Esophagus squamous epithelium (tissue), 4 donors: ENCODE measurements around the gene GAL3ST2.

Experiments used
- POLR2A ChIP-seq, 4 donors: fragments of 450-650 bp; IDR thresholded peaks; one replicate each; pipeline ENCODE4 v1.6.1; 2017; ENCODE audit warnings: antibody characterized with exemption in 4 of 4, mild to moderate bottlenecking in 4 of 4, moderate library complexity in 3 of 4
- TF ChIP-seq, protein P1 (sequence below), 6 experiments: fragments of 450-650 bp in 4 of 6; fragments of 200-600 bp in 2 of 6; sonication (generic) in 2 of 6; IDR thresholded peaks; one replicate each; pipeline ENCODE4 v1.5.1; 2016 to 2019; ENCODE audit warnings: antibody characterized with exemption in 6 of 6, mild to moderate bottlenecking in 4 of 6, moderate library complexity in 4 of 6

GRCh38 chr2:241744028-241744754, 32.4 kb upstream of the GAL3ST2 start:
- TF ChIP-seq, protein P1, sequence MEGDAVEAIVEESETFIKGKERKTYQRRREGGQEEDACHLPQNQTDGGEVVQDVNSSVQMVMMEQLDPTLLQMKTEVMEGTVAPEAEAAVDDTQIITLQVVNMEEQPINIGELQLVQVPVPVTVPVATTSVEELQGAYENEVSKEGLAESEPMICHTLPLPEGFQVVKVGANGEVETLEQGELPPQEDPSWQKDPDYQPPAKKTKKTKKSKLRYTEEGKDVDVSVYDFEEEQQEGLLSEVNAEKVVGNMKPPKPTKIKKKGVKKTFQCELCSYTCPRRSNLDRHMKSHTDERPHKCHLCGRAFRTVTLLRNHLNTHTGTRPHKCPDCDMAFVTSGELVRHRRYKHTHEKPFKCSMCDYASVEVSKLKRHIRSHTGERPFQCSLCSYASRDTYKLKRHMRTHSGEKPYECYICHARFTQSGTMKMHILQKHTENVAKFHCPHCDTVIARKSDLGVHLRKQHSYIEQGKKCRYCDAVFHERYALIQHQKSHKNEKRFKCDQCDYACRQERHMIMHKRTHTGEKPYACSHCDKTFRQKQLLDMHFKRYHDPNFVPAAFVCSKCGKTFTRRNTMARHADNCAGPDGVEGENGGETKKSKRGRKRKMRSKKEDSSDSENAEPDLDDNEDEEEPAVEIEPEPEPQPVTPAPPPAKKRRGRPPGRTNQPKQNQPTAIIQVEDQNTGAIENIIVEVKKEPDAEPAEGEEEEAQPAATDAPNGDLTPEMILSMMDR (IDR thresholded peaks at IDR 0.05), result no peak
- TF ChIP-seq POLR2A (IDR thresholded peaks at IDR 0.05), result no peak
